Right lobe of liver (tissue), 6 donors: Measurements from ENCODE around the gene GNB5. TPM values are rescaled to one million over a fixed set of nuclear protein-coding genes. Genes with fewer than 3 reads are reported as not detected.
A peak's percentile ranks its signal among the peaks of the same experiment; 100 is the strongest.

Experiments used
- ATAC-seq, 4 donors: fragments of 200-7000 bp; cut with Tn5 transposase; one replicate each; pipeline ENCODE4 v1.9.1; 2020; ENCODE audit warnings: mild to moderate bottlenecking in 4 of 4, moderate library complexity in 4 of 4
- DNase-seq, 3 donors: peaks; one replicate each; pipeline ENCODE4 v3.0.0-alpha.2; 2020
- H3K27ac ChIP-seq, 3 donors: fragments of 200-600 bp; one replicate each; pipeline ENCODE4 v1.8.0; 2022
- H3K27me3 ChIP-seq, 2 donors: fragments of 200-600 bp; one replicate each; pipeline ENCODE4 v1.8.0; 2022
- H3K36me3 ChIP-seq, 4 donors: fragments of 200-600 bp; sonication (generic) in 1 of 4; one replicate each; pipeline versions ENCODE4 v1.5.1 to v1.8.0; 2017 to 2022; ENCODE audit warnings: control low read depth in 1 of 4
- H3K4me1 ChIP-seq, 4 donors: fragments of 200-600 bp; sonication (generic) in 1 of 4; one replicate each; pipeline versions ENCODE4 v1.5.1 to v1.8.0; 2017 to 2022; ENCODE audit warnings: control low read depth in 1 of 4
- H3K4me3 ChIP-seq, 3 donors: fragments of 200-600 bp; one replicate each; pipeline ENCODE4 v1.8.0; 2022
- H3K9me3 ChIP-seq, 4 donors: fragments of 200-600 bp; sonication (generic) in 1 of 4; one replicate each; pipeline versions ENCODE4 v1.5.1 to v1.8.0; 2017 to 2022; ENCODE audit warnings: control low read depth in 1 of 4
- CTCF ChIP-seq, 4 donors: fragments of 200-600 bp in 3 of 4; fragments of 450-650 bp in 1 of 4; IDR thresholded peaks; one replicate each; pipeline versions ENCODE4 v1.5.1 to v1.8.0; 2016 to 2022; ENCODE audit warnings: antibody characterized with exemption in 4 of 4, mild to moderate bottlenecking in 2 of 4
- POLR2A ChIP-seq: fragments of 450-650 bp; IDR thresholded peaks from one replicate; pipeline ENCODE4 v1.6.1; 2017; ENCODE audit warnings: antibody characterized with exemption, mild to moderate bottlenecking
- WGBS: methylation state at CpG from one replicate; pipeline ENCODE4 v1.1.6; 2018; ENCODE audit warnings: low coverage, low lambda C conversion rate; ENCODE audit not compliant: insufficient coverage; ENCODE audit errors: missing lambda C conversion rate; 5-methylcytosine and 5-hydroxymethylcytosine counted together
- intact Hi-C, 2 donors: fragments of 100-400 bp; cut with DNase I; formaldehyde crosslinking; loops; one replicate each; pipeline versions ENCODE4 v1.11.2 to v1.14.1; 2022
- total RNA-seq, 6 experiments: library from RNA; depleted of rRNA in 2 of 6; stranded (reverse); fragments of >200 nt in 2 of 6; fragmentation: NEBNext Ultra II Directional in 3 of 6; extraction: Animal tissue kit (Norgen Biotek cat#: 25700) in 3 of 6; gene quantifications; one replicate each; pipeline versions ENCODE4 v1.1.0 to v1.2.4, GENCODE V29; 2016 to 2023
- donor health status: DM: no; HTN: yes; CAD: no.
- donor health status: DM: no; HTN: no; CAD: no.
- donor health status: DM: no; HTN: no; CAD: no.
- donor health status: DM: no; HTN: yes; CAD: no.
- donor health status: DM: no; HTN: yes; CAD: no.

GNB5 gene
- total RNA-seq, 6 experiments from 2014 or later, result 11.1 to 34.5 (median 16.5) TPM

- 80% methylated on average over 1 of the region's 2 CpGs for WGBS
- H3K4me1 ChIP-seq, result peaks cover 0 to 10% (median 3%) of the 10 kb centered on the region in 4 donors
- H3K27ac ChIP-seq, result no peak overlapping the region
- TF ChIP-seq CTCF (IDR thresholded peaks at IDR 0.05) (no peak), POLR2A (no peak)
- no peaks in the 10 kb centered on the region for H3K27me3 ChIP-seq
- no peak for DNase-seq
- H3K9me3 ChIP-seq, result no peaks in the 10 kb centered on the region
- ATAC-seq, result no peak
- H3K4me3 ChIP-seq, result no peak overlapping the region
- no peaks in the 10 kb centered on the region for H3K36me3 ChIP-seq
- intact Hi-C loops, result no loop called here
Measured at GRCh38 chr15:52120488-52120887, 70.7 kb downstream of the GNB5 start.

DNA sequence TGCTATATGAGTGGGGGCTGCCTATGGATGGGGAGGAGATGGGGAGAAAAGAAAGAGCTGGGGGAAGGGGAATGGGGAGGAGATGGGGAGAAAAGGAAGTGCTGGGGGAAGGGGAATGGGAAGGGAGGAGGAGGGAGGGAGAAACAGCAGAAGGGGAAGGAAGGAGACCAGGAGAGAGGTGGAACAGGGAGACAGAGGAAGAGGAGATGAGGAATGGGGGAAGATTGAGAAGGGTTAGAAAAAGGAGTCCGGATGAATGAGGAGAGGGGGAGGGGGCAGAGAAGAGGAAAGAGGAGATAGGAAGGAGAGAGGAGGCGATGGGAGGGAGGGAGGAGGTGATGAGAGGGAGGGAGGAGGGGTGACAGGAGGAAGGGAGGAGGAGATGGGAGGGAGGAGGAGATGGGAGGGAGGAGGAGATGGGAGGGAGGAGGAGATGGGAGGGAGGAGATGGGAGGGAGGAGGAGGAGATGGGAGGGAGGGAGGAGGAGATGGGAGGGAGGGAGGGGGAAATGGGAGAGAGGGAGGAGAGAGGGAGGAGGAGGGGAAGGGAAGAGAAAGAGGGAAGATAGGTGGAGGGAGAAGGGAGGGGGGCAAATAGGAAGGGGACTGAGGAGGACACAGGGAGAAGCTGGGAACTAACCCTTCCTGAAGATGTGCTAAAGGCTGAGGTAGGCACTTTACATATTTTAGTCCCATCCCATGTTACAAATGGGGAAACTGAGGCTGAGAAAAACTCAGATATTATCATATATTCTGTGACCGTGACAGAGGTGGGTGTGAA, 72.0 kb downstream of the GNB5 start:
- H3K4me1 ChIP-seq, result peaks cover 0 to 18% (median 8%) of the 10 kb centered on the region in 4 donors
- TF ChIP-seq POLR2A (no peak), CTCF (IDR thresholded peaks at IDR 0.05) (no peak)
- no peak for DNase-seq
- no peak for ATAC-seq
- H3K27me3 ChIP-seq, result no peaks in the 10 kb centered on the region
- no peak overlapping the region for H3K27ac ChIP-seq
- no peaks in the 10 kb centered on the region for H3K36me3 ChIP-seq
- 76% methylated on average over 3 of the region's 3 CpGs for WGBS
- H3K9me3 ChIP-seq, result no peaks in the 10 kb centered on the region
- no peak overlapping the region for H3K4me3 ChIP-seq
- intact Hi-C loops, result no loop called here

DNA sequence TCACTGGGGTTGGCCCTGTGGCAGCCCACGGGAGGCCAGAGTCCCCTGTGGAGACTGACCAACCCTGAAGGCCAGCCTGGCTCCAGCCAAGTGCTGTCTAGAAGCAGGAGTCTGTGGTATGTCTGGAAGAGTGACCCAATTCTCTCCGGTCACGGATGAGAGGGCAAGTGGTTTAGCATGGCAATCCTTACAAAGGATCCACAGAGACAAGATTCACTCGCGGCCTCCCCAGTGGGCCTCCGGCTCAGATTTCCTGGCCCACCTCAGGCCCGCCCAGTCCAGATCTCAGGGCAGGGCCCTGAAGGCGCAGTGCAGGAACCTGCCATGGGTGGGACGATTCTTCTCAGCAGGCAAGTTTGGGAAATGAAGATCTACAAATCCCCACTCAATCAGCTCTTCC, 73.6 kb downstream of the GNB5 start:
- peak overlapping the region; percentile 75 to 96 (median 88) for H3K27ac ChIP-seq
- WGBS, result 79% methylated on average over 3 of the region's 9 CpGs
- no peak for DNase-seq

DNA sequence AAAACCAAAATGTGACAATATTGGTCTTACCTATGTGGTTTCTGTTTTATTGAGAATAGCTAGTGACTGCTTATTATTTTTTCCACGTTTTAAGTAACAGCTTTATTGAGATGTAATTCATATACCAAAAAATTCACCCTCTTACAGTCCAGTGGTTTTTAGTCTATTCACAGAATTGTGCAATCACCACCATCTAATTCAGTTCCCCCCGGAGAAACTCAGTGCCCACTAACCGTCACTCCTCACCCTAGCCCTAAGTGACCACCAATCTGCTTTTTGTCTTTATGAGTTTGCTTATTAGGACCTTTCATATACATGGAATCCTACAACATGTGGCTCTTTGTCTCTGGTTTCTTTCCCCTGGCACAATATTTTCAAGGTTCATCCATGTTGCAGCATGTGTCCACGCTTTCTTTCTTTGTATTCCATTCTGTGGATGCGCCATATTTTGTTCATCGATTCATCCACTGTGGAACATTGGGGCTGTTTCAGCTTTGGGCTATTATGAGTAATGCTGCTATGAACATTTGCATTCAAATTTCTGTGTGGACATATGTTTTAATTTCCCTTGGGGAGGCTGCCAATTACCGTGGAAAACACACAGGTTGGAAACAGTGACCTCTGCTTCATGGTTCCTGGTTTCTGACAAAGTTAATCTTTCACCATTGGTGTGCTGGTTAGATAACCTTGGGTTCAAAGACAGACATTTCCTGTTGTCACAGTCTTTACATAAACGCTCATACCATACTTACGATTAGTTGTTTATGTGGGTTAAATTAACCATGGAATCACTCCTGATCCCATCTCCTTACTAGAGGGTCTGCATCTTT, 75.4 kb downstream of the GNB5 start:
- 23% methylated on average over 9 of the region's 9 CpGs for WGBS
- Histone ChIP-seq H3K4me1 (peaks cover 0 to 21% (median 7%) of the 10 kb centered on the region in 4 donors), H3K9me3 (no peaks in the 10 kb centered on the region), H3K36me3 (no peaks in the 10 kb centered on the region), H3K27ac (peak overlapping the region; percentile 75 to 96 (median 88)), H3K27me3 (no peaks in the 10 kb centered on the region), H3K4me3 (peak overlapping the region in 2 of 3 donors; percentile 10 to 15)
- TF ChIP-seq CTCF (IDR thresholded peaks at IDR 0.05), result no peak
- TF ChIP-seq POLR2A, result no peak
- intact Hi-C loops, result no loop called here
- peak in 1 of 3 donors; percentile 67 for DNase-seq
- ATAC-seq, result peak; percentile 70 to 79 (median 76)

More for the DNA sequence above, 73.6 kb downstream of the GNB5 start:
- H3K36me3 ChIP-seq, result no peaks in the 10 kb centered on the region
- no peaks in the 10 kb centered on the region for H3K9me3 ChIP-seq
- H3K4me3 ChIP-seq, result no peak overlapping the region
- no peaks in the 10 kb centered on the region for H3K27me3 ChIP-seq
- peaks cover 0 to 18% (median 8%) of the 10 kb centered on the region in 4 donors for H3K4me1 ChIP-seq
- intact Hi-C loops, result no loop called here
- peak in 1 of 4 donors; percentile 2 for ATAC-seq
- no peak for TF ChIP-seq POLR2A
- no peak for TF ChIP-seq CTCF (IDR thresholded peaks at IDR 0.05)
